ENCODE data around the gene MRPL36.

MRPL36 gene

GRCh38 chr5:1764606-1764960, 35.1 kb downstream of the MRPL36 start:
- DNase-seq (ENCODE audit: low spot score) = no peak

GRCh38 chr5:1763960-1764605, 35.6 kb downstream of the MRPL36 start:
- no peak for DNase-seq (ENCODE audit: low spot score)

- DNase-seq (ENCODE audit: low spot score) = peak; percentile 41
These were observed 36.1 kb downstream of the MRPL36 start for GRCh38 chr5:1763548-1763911.

GRCh38 chr5:1762883-1763547, 36.6 kb downstream of the MRPL36 start:
- no peak for DNase-seq (ENCODE audit: low spot score)

GRCh38 chr5:1762121-1762882, 37.3 kb downstream of the MRPL36 start:
- DNase-seq (ENCODE audit: low spot score) = no peak

- no peak for DNase-seq (ENCODE audit: low spot score)
These were observed 38.2 kb downstream of the MRPL36 start for GRCh38 chr5:1761453-1761755.

- no peak for DNase-seq (ENCODE audit: low spot score)
These were observed 38.8 kb downstream of the MRPL36 start for GRCh38 chr5:1760656-1761452.

- DNase-seq (ENCODE audit: low spot score) = no peak
These were observed 39.4 kb downstream of the MRPL36 start for GRCh38 chr5:1760231-1760630.

GRCh38 chr5:1759378-1759970, 40.2 kb downstream of the MRPL36 start:
- DNase-seq (ENCODE audit: low spot score) = no peak

GRCh38 chr5:1758574-1758973, 41.1 kb downstream of the MRPL36 start:
- DNase-seq (ENCODE audit: low spot score) = no peak

GRCh38 chr5:1757511-1757910, 42.1 kb downstream of the MRPL36 start:
- DNase-seq (ENCODE audit: low spot score) = no peak

GRCh38 chr5:1756481-1756880, 43.2 kb downstream of the MRPL36 start:
- no peak for DNase-seq (ENCODE audit: low spot score)

GRCh38 chr5:1755321-1755949, 44.2 kb downstream of the MRPL36 start:
- DNase-seq (ENCODE audit: low spot score) = no peak

- no peak for DNase-seq (ENCODE audit: low spot score)
These were observed 45.0 kb downstream of the MRPL36 start for GRCh38 chr5:1754531-1755220.

GRCh38 chr5:1753490-1753889, 46.1 kb downstream of the MRPL36 start:
- no peak for DNase-seq (ENCODE audit: low spot score)

GRCh38 chr5:1752881-1753280, 46.8 kb downstream of the MRPL36 start:
- DNase-seq (ENCODE audit: low spot score) = no peak

GRCh38 chr5:1751864-1752822, 47.5 kb downstream of the MRPL36 start:
- no peak for DNase-seq (ENCODE audit: low spot score)

GRCh38 chr5:1751026-1751863, 48.4 kb downstream of the MRPL36 start:
- DNase-seq (ENCODE audit: low spot score) = no peak

- DNase-seq (ENCODE audit: low spot score) = no peak
These were observed 49.2 kb downstream of the MRPL36 start for GRCh38 chr5:1750469-1750868.
